Suprapubic skin (tissue), 4 donors: ENCODE data around the gene ISYNA1. TPM values are rescaled to one million over a fixed set of nuclear protein-coding genes. Genes with fewer than 3 reads are reported as not detected.

Experiments used
- DNase-seq, 2 donors: peaks; one replicate each; pipeline ENCODE4 v3.0.0-alpha.2; 2019; ENCODE audit warnings: low spot score in 2 of 2
- H3K27ac ChIP-seq: fragments of 200-600 bp; sonication (generic); one replicate; pipeline ENCODE4 v1.5.1; 2019
- H3K27me3 ChIP-seq: fragments of 200-600 bp; sonication (generic); one replicate; pipeline ENCODE4 v1.5.1; 2019
- H3K36me3 ChIP-seq: fragments of 200-600 bp; sonication (generic); one replicate; pipeline ENCODE4 v1.5.1; 2019
- H3K4me1 ChIP-seq: fragments of 200-600 bp; sonication (generic); one replicate; pipeline ENCODE4 v1.5.1; 2019
- H3K4me3 ChIP-seq: fragments of 200-600 bp; sonication (generic); one replicate; pipeline ENCODE4 v1.5.1; 2019; ENCODE audit warnings: mild to moderate bottlenecking
- H3K9me3 ChIP-seq: fragments of 200-600 bp; sonication (generic); one replicate; pipeline ENCODE4 v1.5.1; 2019
- EP300 ChIP-seq: sonication (generic); formaldehyde crosslinking; IDR thresholded peaks from one replicate; pipeline ENCODE4 v1.6.1; 2017; ENCODE audit warnings: antibody characterized with exemption
- POLR2A ChIP-seq, 2 donors: fragments of 450-650 bp; IDR thresholded peaks; one replicate each; pipeline ENCODE4 v1.6.1; 2017; ENCODE audit warnings: antibody characterized with exemption in 2 of 2, mild to moderate bottlenecking in 2 of 2, moderate library complexity in 2 of 2
- POLR2AphosphoS5 ChIP-seq, 3 donors: sonication (generic); formaldehyde crosslinking; IDR thresholded peaks; one replicate each; pipeline ENCODE4 v1.6.1; 2017; ENCODE audit warnings: antibody characterized with exemption in 3 of 3
- WGBS: methylation state at CpG from one replicate; pipeline ENCODE4 v1.1.5; 2018; 5-methylcytosine and 5-hydroxymethylcytosine counted together
- total RNA-seq, 4 donors: library from RNA; depleted of rRNA; stranded (reverse); fragments of >200 nt; gene quantifications; one replicate each; pipeline ENCODE4 v1.1.0, GENCODE V29; 2016
- TF ChIP-seq, protein P1 (sequence below), 2 donors: fragments of 200-600 bp in 1 of 2; fragments of 450-650 bp in 1 of 2; sonication (generic) in 1 of 2; IDR thresholded peaks; one replicate each; pipeline ENCODE4 v1.5.1; 2016 to 2019; ENCODE audit warnings: antibody characterized with exemption in 2 of 2, mild to moderate bottlenecking in 1 of 2, moderate library complexity in 1 of 2

Gene ISYNA1
- total RNA-seq, 4 donors from 2014 or later, result 7.9 to 27.6 (median 21.0) TPM

DNA sequence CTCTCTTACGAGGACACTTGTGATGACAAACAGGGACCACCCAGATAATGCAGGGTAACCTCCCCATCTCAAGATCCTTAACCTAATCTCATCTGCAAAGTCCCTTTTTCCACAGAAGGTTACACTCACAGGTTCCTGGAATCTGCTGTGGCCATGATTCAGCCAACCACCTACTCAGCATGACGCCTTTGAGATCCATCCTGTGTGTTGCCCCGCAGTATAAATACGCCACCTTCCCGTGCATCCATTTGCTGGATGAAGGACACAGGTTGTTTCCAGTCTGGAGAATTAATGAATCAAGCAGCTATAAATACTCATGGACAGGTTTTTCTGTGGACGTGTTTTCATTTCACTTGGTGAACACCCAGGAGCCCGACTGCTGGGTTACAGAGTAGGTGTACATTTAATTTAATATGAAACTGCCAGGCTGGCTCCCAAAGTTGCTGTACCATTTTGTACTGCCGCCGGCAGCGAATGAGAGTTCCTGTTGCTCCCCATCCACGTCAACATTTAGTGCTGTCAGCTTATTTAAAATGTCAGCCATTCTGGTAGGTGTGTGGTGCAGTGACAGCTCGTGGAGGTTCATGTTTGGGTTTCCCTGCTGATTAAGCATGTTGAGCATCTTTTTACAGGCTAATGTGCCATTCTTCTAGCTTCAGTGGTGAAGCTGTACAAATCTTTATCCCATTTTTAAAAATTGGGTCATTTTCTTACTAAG lies 43.7 kb upstream of the ISYNA1 start:
- Histone ChIP-seq H3K4me1 (peaks cover 70% of the 10 kb centered on the region), H3K9me3 (no peaks in the 10 kb centered on the region), H3K27ac (no peak overlapping the region), H3K36me3 (no peaks in the 10 kb centered on the region), H3K27me3 (no peaks in the 10 kb centered on the region), H3K4me3 (no peak overlapping the region)
- DNase-seq, result no peak
- 93% methylated on average over 12 of the region's 12 CpGs for WGBS
- no peak for TF ChIP-seq EP300
- no peak for TF ChIP-seq POLR2A (IDR thresholded peaks at IDR 0.05)
- no peak for TF ChIP-seq POLR2AphosphoS5 (IDR thresholded peaks at IDR 0.05)
- TF ChIP-seq, protein P1, sequence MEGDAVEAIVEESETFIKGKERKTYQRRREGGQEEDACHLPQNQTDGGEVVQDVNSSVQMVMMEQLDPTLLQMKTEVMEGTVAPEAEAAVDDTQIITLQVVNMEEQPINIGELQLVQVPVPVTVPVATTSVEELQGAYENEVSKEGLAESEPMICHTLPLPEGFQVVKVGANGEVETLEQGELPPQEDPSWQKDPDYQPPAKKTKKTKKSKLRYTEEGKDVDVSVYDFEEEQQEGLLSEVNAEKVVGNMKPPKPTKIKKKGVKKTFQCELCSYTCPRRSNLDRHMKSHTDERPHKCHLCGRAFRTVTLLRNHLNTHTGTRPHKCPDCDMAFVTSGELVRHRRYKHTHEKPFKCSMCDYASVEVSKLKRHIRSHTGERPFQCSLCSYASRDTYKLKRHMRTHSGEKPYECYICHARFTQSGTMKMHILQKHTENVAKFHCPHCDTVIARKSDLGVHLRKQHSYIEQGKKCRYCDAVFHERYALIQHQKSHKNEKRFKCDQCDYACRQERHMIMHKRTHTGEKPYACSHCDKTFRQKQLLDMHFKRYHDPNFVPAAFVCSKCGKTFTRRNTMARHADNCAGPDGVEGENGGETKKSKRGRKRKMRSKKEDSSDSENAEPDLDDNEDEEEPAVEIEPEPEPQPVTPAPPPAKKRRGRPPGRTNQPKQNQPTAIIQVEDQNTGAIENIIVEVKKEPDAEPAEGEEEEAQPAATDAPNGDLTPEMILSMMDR (IDR thresholded peaks at IDR 0.05), result no peak

DNA sequence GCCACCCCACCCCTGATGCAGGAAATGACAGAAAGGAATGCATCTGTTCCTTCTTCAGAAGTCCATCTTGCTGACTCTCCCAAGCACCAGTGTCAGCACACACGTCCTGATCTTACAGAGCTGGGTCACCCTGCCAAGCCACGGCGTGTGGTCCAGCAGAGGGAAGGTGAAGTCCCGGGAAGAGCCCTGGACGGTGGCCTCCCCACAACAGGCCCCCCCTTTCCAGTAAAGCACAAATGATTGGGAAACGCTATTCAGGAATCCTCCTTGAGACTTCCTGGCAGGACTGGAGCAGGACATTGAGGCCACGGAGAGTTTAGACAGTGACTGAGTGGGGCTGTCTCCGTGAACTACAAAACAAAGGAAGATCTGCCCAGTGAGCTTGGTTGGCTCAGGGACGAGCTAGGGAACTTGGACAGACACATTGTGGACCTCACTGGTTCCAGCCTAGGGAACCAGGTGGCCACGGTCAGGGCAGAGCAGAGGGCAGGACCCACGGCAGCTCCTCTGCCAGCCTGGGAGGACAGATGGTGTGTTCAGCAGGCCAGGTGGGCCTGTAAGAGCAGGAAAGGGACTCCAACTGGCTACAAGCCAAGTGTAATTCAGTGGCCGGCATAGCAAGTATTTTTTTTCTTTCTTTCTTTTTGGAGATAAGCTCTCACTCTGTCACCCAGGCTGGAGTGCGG lies 42.2 kb upstream of the ISYNA1 start:
- H3K27ac ChIP-seq, result peak overlapping the region; percentile 82
- no peaks in the 10 kb centered on the region for H3K27me3 ChIP-seq
- H3K36me3 ChIP-seq, result no peaks in the 10 kb centered on the region
- peak; percentile 89 to 92 for DNase-seq
- peaks cover 62% of the 10 kb centered on the region for H3K4me1 ChIP-seq
- TF ChIP-seq POLR2AphosphoS5 (IDR thresholded peaks at IDR 0.05) (peak in 1 of 3 donors; percentile 93), POLR2A (IDR thresholded peaks at IDR 0.05) (peak in 1 of 2 donors; percentile 22), EP300 (peak; percentile 96)
- TF ChIP-seq, protein P1 (IDR thresholded peaks at IDR 0.05), result no peak
- H3K4me3 ChIP-seq, result no peak overlapping the region
- 54% methylated on average over 12 of the region's 13 CpGs for WGBS
- H3K9me3 ChIP-seq, result no peaks in the 10 kb centered on the region

DNA sequence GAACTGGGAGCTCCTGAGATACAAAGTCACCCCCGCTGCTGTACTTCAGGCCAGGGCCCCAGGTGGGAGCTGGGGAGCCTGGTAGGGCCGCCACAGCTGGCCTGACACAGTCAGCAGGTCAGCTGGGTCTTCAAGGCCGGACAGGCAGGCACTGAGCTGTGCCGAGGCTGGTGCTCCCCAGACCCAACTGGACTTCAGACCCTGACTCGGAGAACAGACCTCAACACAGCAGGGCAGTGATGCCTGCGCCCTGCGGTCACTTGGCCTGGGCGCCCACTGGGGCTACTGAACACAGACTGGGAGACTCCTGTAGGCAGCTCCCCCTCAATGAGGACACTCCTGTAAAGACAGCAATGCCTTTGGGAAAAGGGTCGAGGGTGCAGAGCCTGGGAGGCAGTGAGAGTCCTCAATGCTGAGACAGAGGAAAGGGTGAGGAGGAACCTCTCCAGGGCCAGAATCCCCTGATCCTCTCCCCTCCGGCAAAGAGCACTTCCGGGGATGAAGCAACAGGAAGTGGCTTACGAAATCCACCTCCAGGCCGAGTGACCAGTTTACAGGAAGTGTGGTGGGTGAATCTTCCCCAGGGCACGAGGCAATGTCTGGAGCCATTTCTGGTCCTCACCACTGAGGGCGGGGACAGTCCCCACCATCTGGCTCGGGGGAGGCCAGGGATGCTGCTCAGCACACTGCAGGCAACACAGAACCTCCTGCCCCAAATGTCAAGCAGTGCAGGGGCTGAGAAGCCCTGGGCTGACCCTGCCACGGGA lies 40.8 kb upstream of the ISYNA1 start:
- H3K4me1 ChIP-seq, result peaks cover 59% of the 10 kb centered on the region
- no peaks in the 10 kb centered on the region for H3K27me3 ChIP-seq
- no peaks in the 10 kb centered on the region for H3K9me3 ChIP-seq
- DNase-seq, result peak; percentile 93 to 94
- H3K4me3 ChIP-seq, result no peak overlapping the region
- no peaks in the 10 kb centered on the region for H3K36me3 ChIP-seq
- WGBS, result 34% methylated on average over 9 of the region's 17 CpGs
- TF ChIP-seq EP300 (no peak), POLR2A (IDR thresholded peaks at IDR 0.05) (no peak), POLR2AphosphoS5 (IDR thresholded peaks at IDR 0.05) (peak; percentile 84 to 95 (median 88))
- TF ChIP-seq, protein P1 (IDR thresholded peaks at IDR 0.05), result no peak
- peak overlapping the region; percentile 82 for H3K27ac ChIP-seq

DNA sequence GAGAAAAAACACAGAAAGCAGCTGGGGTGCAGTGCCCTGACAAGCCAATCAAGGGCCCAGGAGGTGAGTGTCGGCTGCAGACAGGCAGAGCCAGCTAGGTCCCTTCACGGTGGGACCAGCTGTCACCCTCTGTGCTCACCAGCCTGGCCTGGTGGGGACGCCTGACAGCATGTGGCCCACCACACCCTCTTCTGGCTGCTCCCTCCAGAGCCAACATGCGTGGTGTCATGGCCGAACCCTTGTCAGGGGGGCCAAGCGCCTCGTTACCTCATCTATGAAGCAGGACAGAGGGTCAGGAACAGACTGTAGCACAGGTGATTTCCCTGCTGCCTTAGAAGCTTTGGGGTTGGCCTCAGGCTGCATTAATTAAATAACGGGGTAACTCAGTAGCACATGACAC lies 40.0 kb upstream of the ISYNA1 start:
- no peak for TF ChIP-seq EP300
- TF ChIP-seq, protein P1 (IDR thresholded peaks at IDR 0.05), result no peak
- TF ChIP-seq POLR2AphosphoS5 (IDR thresholded peaks at IDR 0.05), result no peak
- TF ChIP-seq POLR2A (IDR thresholded peaks at IDR 0.05), result no peak
- no peak for DNase-seq
- no peaks in the 10 kb centered on the region for H3K9me3 ChIP-seq
- WGBS, result 86% methylated on average over 7 of the region's 8 CpGs
- peak overlapping the region; percentile 79 for H3K27ac ChIP-seq
- H3K4me1 ChIP-seq, result peaks cover 53% of the 10 kb centered on the region
- H3K36me3 ChIP-seq, result no peaks in the 10 kb centered on the region
- no peaks in the 10 kb centered on the region for H3K27me3 ChIP-seq
- H3K4me3 ChIP-seq, result no peak overlapping the region
